Measurements from ENCODE around the gene CADM1. TPM values are rescaled to one million over a fixed set of nuclear protein-coding genes. Genes with fewer than 3 reads are reported as not detected.

CADM1 gene
- total and polyA plus RNA-seq, 10 donors, result 1.4 to 18.8 (median 10.4) TPM

DNA sequence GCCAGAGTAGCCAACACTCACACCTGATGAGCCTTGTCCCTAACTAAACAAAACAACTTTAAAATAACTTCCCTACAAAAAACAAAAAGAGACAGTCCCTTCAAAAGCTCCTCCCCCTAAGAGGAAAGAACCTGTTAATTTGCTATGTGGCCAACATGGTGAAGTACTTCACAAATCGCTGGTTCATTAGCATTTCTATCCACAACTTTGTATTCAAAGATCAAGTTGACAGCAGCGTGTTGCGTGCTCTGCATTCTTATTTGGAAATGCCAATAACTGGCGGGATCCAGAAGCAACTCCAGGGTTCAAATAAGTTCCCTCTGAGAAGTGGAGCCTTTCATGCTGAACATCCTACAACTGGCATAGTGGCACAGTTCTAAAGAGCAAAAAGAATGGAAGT, 48.6 kb downstream of the CADM1 start:
- H3K4me3 ChIP-seq, result no peak overlapping the region
- intact Hi-C loops (cut with DNase I; ENCODE audit: low total_unique reads), result no loop called here
- no peaks in the 10 kb centered on the region for H3K36me3 ChIP-seq
- DNase-seq, result no peak
- no peaks in the 10 kb centered on the region for H3K9me3 ChIP-seq
- no peaks in the 10 kb centered on the region for H3K27me3 ChIP-seq (replicated peaks in 1 of 7)
- H3K27ac ChIP-seq, result no peak overlapping the region
- WGBS, 5 donors, result 86 to 90% (median 90%) methylated on average over 4 of the region's 4 CpGs
- H3K4me1 ChIP-seq, result no peaks in the 10 kb centered on the region
- TF ChIP-seq, protein P1, sequence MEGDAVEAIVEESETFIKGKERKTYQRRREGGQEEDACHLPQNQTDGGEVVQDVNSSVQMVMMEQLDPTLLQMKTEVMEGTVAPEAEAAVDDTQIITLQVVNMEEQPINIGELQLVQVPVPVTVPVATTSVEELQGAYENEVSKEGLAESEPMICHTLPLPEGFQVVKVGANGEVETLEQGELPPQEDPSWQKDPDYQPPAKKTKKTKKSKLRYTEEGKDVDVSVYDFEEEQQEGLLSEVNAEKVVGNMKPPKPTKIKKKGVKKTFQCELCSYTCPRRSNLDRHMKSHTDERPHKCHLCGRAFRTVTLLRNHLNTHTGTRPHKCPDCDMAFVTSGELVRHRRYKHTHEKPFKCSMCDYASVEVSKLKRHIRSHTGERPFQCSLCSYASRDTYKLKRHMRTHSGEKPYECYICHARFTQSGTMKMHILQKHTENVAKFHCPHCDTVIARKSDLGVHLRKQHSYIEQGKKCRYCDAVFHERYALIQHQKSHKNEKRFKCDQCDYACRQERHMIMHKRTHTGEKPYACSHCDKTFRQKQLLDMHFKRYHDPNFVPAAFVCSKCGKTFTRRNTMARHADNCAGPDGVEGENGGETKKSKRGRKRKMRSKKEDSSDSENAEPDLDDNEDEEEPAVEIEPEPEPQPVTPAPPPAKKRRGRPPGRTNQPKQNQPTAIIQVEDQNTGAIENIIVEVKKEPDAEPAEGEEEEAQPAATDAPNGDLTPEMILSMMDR (IDR thresholded peaks at IDR 0.05 in 8 of 11, conservative IDR thresholded peaks at IDR 0.05 in 3 of 11), result no peak
- TF ChIP-seq POLR2A (IDR thresholded peaks at IDR 0.05), result no peak
- no peak for TF ChIP-seq POLR2AphosphoS5 (IDR thresholded peaks at IDR 0.05)

DNA sequence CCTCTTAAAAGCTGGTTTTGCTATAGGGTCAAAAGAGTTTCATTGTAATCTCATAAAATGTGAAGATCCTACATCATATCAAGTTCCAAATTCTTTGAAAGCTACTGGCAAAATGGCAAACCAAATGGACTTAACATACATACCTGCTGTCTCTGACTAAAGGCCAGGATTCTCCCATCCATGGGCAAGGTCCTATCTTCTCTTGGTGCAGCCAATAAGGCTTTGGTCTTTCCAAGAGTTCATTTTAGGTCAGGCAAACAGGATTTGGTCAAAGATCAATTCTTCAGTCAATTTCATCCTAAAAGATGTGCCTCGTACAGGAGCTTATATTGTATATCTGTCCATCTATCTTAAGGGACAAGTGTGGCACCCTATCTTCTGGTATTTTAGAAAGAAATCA, 49.7 kb downstream of the CADM1 start:
- H3K36me3 ChIP-seq, result no peaks in the 10 kb centered on the region
- no peaks in the 10 kb centered on the region for H3K27me3 ChIP-seq (replicated peaks in 1 of 7)
- H3K4me3 ChIP-seq, result no peak overlapping the region
- no peaks in the 10 kb centered on the region for H3K4me1 ChIP-seq
- no peak for DNase-seq
- 81 to 100% (median 93%) methylated on average over 1 of the region's 1 CpG for WGBS, 5 donors
- H3K27ac ChIP-seq, result no peak overlapping the region
- TF ChIP-seq POLR2AphosphoS5 (IDR thresholded peaks at IDR 0.05) (no peak), POLR2A (IDR thresholded peaks at IDR 0.05) (no peak)
- TF ChIP-seq, protein P1 (IDR thresholded peaks at IDR 0.05 in 8 of 11, conservative IDR thresholded peaks at IDR 0.05 in 3 of 11), result no peak
- intact Hi-C loops (cut with DNase I; ENCODE audit: low total_unique reads), result no loop called here
- H3K9me3 ChIP-seq, result no peaks in the 10 kb centered on the region

DNA sequence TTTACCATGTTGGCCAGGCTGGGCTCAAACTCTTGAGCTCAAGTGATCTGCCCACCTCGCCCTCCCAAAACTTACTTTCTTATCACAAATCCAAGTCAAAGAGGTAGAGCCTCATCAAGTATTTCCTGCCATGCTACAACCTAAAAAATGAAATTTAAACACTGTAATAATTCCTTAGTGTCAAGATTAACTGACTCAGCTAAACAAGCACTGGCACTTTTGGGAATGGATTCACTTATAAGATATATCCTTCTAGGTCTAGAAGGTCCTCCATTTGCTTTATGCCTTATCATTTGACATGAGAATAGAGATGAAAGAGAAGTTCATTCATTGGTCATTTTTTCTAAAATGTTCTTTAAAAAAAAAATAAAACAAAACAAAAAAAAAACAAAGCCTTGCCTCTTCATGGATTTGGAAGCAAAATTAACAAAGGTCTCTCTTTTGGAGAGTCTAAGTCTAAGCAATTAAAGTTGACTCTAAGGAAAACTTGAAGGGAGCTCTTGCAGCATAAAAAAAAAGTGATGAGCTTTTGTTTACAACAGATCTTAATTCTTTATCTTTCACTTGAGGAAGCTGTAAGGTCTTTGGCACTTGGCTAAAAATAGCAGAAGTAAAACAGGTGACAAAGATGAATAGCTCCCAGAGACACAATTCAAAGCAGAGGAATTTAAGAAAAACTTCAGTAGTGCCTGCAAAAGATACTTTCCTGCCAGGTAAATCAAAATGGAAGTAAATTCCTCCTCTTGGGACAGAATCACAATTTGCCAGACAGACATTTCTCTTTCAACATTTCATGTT, 50.3 kb downstream of the CADM1 start:
- intact Hi-C loops (cut with DNase I; ENCODE audit: low total_unique reads), result no loop called here
- no peak for DNase-seq
- Histone ChIP-seq H3K4me1 (no peaks in the 10 kb centered on the region), H3K9me3 (peaks cover 0 to 5% (median under 1%) of the 10 kb centered on the region in 8 donors), H3K27me3 (replicated peaks in 1 of 7) (no peaks in the 10 kb centered on the region), H3K4me3 (no peak overlapping the region), H3K36me3 (no peaks in the 10 kb centered on the region), H3K27ac (no peak overlapping the region)
- 72 to 87% (median 85%) methylated on average over 1 of the region's 1 CpG for WGBS, 5 donors
- TF ChIP-seq POLR2A (IDR thresholded peaks at IDR 0.05) (no peak), POLR2AphosphoS5 (IDR thresholded peaks at IDR 0.05) (no peak)
- TF ChIP-seq, protein P1 (IDR thresholded peaks at IDR 0.05 in 8 of 11, conservative IDR thresholded peaks at IDR 0.05 in 3 of 11), result no peak

DNA sequence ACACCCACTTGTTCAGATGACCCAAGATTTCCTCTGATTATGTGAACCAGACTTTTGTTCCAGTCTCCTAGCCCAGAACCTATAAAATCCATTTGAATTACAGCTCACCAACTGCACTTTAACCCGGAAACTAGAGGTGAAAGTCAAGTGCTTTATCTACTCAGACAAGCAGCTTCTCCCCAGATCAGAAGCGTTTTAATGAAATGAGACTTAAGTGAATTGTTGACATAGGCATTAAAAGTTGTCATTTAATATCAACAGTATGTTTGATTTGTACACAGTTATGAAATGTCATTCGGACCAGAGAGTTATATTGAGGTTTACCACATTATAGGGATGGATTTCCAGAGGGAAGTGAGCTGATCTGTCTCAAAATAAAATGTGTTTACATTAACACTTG, 52.0 kb downstream of the CADM1 start:
- TF ChIP-seq POLR2A (IDR thresholded peaks at IDR 0.05) (no peak), POLR2AphosphoS5 (IDR thresholded peaks at IDR 0.05) (no peak)
- TF ChIP-seq, protein P1 (IDR thresholded peaks at IDR 0.05 in 8 of 11, conservative IDR thresholded peaks at IDR 0.05 in 3 of 11), result no peak
- no peaks in the 10 kb centered on the region for H3K4me1 ChIP-seq
- peaks cover 3 to 22% (median 17%) of the 10 kb centered on the region in 8 donors for H3K9me3 ChIP-seq
- no peak for DNase-seq
- H3K27me3 ChIP-seq (replicated peaks in 1 of 7), result no peaks in the 10 kb centered on the region
- no peak overlapping the region for H3K4me3 ChIP-seq
- 21 to 34% (median 31%) methylated on average over 3 of the region's 3 CpGs for WGBS, 5 donors
- intact Hi-C loops (cut with DNase I; ENCODE audit: low total_unique reads), result no loop called here
- no peak overlapping the region for H3K27ac ChIP-seq
- no peaks in the 10 kb centered on the region for H3K36me3 ChIP-seq
